ENCODE results near the gene TMEM203.

- TF ChIP-seq CTCF (IDR thresholded peaks at IDR 0.05; ENCODE audit: low read depth, low read length), result no peak
- no peak for TF ChIP-seq EZH2phosphoT487 (IDR thresholded peaks at IDR 0.05; ENCODE audit: low read depth)
These were observed 31.5 kb upstream of the TMEM203 start for GRCh38 chr9:137236936-137237421.

Data from OCI-LY3 (cell line).